HG03039 (cell line): ENCODE data around the gene CELA3B.
"Not testable (repeated sequence)": the region's sequence is repeated elsewhere in the genome, so short reads cannot be mapped to it uniquely, and the experiment has no call there.

Experiments
- ATAC-seq: cut with Tn5 transposase; IDR thresholded peaks from one replicate; pipeline ENCODE4 v1.9.1; 2021; ENCODE audit warnings: mild to moderate bottlenecking, moderate library complexity; ENCODE audit not compliant: unreplicated experiment

Gene CELA3B

GRCh38 chr1:22005261-22006149 lies 28.7 kb downstream of the CELA3B start:
- not testable (repeated sequence) for ATAC-seq

- not testable (repeated sequence) for ATAC-seq
Measured at GRCh38 chr1:22006736-22007135, 29.9 kb downstream of the CELA3B start.

GRCh38 chr1:22007262-22007661 lies 30.4 kb downstream of the CELA3B start:
- ATAC-seq, result not testable (repeated sequence)

- ATAC-seq, result not testable (repeated sequence)
Measured at GRCh38 chr1:22009566-22009965, 32.7 kb downstream of the CELA3B start.

- ATAC-seq, result not testable (repeated sequence)
Measured at GRCh38 chr1:22012752-22013151, 35.9 kb downstream of the CELA3B start.

GRCh38 chr1:22014575-22015206 lies 37.9 kb downstream of the CELA3B start:
- not testable (repeated sequence) for ATAC-seq

GRCh38 chr1:22018583-22019559 lies 42.0 kb downstream of the CELA3B start:
- no peak for ATAC-seq

GRCh38 chr1:22021061-22021460 lies 44.2 kb downstream of the CELA3B start:
- ATAC-seq, result no peak

GRCh38 chr1:22024485-22025367 lies 47.9 kb downstream of the CELA3B start:
- peak; percentile 30 for ATAC-seq

GRCh38 chr1:22025368-22026155 lies 48.7 kb downstream of the CELA3B start:
- ATAC-seq, result peak; percentile 53

- ATAC-seq, result no peak
Measured at GRCh38 chr1:22026924-22027289, 50.1 kb downstream of the CELA3B start.

- no peak for ATAC-seq
Measured at GRCh38 chr1:22030057-22030456, 53.2 kb downstream of the CELA3B start.

GRCh38 chr1:22030473-22030872 lies 53.7 kb downstream of the CELA3B start:
- ATAC-seq, result no peak

GRCh38 chr1:22031214-22031962 lies 54.6 kb downstream of the CELA3B start:
- ATAC-seq, result no peak

GRCh38 chr1:22034834-22035233 lies 58.0 kb downstream of the CELA3B start:
- ATAC-seq, result not testable (repeated sequence)

GRCh38 chr1:22037520-22037919 lies 60.7 kb downstream of the CELA3B start:
- ATAC-seq, result no peak

GRCh38 chr1:22038036-22038435 lies 61.2 kb downstream of the CELA3B start:
- no peak for ATAC-seq
